ENCODE results near the gene POLL.

POLL gene

GRCh38 chr10:101577121-101577871, 10.8 kb downstream of the POLL start:
- Histone ChIP-seq H3K79me1 (replicated peaks; ENCODE audit: low read length, poor library complexity, severe bottlenecking) (no peaks in the 10 kb centered on the region), H3K4me3 (ENCODE audit: insufficient read depth in 1 of 2, low read depth in 1 of 2, low read length in 2 of 2) (no peak overlapping the region), H2BK15ac (ENCODE audit: low read depth, poor library complexity, severe bottlenecking) (no peak overlapping the region), H3K9ac (ENCODE audit: low read length) (no peak overlapping the region), H3K4me1 (ENCODE audit: control insufficient read depth, insufficient read depth, low read depth, low read length) (no peaks in the 10 kb centered on the region), H4K8ac (ENCODE audit: low read length) (no peak overlapping the region), H2AFZ (ENCODE audit: low read depth, low read length) (no peak overlapping the region), H2BK12ac (ENCODE audit: low read length in 2 of 2) (no peak overlapping the region), H3K4me2 (ENCODE audit: low read length, poor library complexity, severe bottlenecking) (no peak overlapping the region), H3K18ac (ENCODE audit: low read depth in 1 of 2, low read length in 2 of 2) (no peak overlapping the region), H3K27ac (ENCODE audit: low read length, poor library complexity, severe bottlenecking) (no peak overlapping the region), H2BK120ac (ENCODE audit: low read depth, low read length) (no peak overlapping the region), H3K27me3 (ENCODE audit: control insufficient read depth in 1 of 2, insufficient read depth in 1 of 2, low read length in 2 of 2) (no peaks in the 10 kb centered on the region), H2AK5ac (ENCODE audit: low read length, severe bottlenecking) (no peak overlapping the region), H3K14ac (ENCODE audit: low read length in 2 of 2) (no peak overlapping the region), H4K91ac (ENCODE audit: low read length) (no peak overlapping the region), H3K4ac (ENCODE audit: low read depth in 1 of 2, low read length in 2 of 2) (no peak overlapping the region), H3K36me3 (ENCODE audit: control insufficient read depth in 1 of 2, insufficient read depth in 2 of 2, low read depth in 1 of 2, low read length in 2 of 2) (peaks cover 40 to 47% of the 10 kb centered on the region in 2 experiments), H3K23ac (ENCODE audit: low read length in 2 of 2) (no peak overlapping the region), H2BK5ac (ENCODE audit: low read depth, low read length, poor library complexity, severe bottlenecking) (no peak overlapping the region), H3K9me3 (ENCODE audit: control insufficient read depth, low read length) (peaks cover 6% of the 10 kb centered on the region)
- DNase-seq, result no peak
- 94% methylated on average over 7 of the region's 7 CpGs for WGBS

GRCh38 chr10:101576211-101576863, 11.7 kb downstream of the POLL start:
- H3K9ac ChIP-seq (ENCODE audit: low read length), result no peak overlapping the region
- H3K79me1 ChIP-seq (replicated peaks; ENCODE audit: low read length, poor library complexity, severe bottlenecking), result no peaks in the 10 kb centered on the region
- peak overlapping the region in 1 of 2 experiments; percentile 11 for H3K14ac ChIP-seq (ENCODE audit: low read length in 2 of 2)
- peaks cover 34 to 47% of the 10 kb centered on the region in 2 experiments for H3K36me3 ChIP-seq (ENCODE audit: control insufficient read depth in 1 of 2, insufficient read depth in 2 of 2, low read depth in 1 of 2, low read length in 2 of 2)
- no peak overlapping the region for H3K27ac ChIP-seq (ENCODE audit: low read length, poor library complexity, severe bottlenecking)
- H2BK5ac ChIP-seq (ENCODE audit: low read depth, low read length, poor library complexity, severe bottlenecking), result no peak overlapping the region
- H3K4me3 ChIP-seq (ENCODE audit: insufficient read depth in 1 of 2, low read depth in 1 of 2, low read length in 2 of 2), result no peak overlapping the region
- peak overlapping the region in 1 of 2 experiments; percentile 34 for H2BK12ac ChIP-seq (ENCODE audit: low read length in 2 of 2)
- no peak overlapping the region for H4K91ac ChIP-seq (ENCODE audit: low read length)
- H2BK120ac ChIP-seq (ENCODE audit: low read depth, low read length), result no peak overlapping the region
- H2BK15ac ChIP-seq (ENCODE audit: low read depth, poor library complexity, severe bottlenecking), result no peak overlapping the region
- H3K9me3 ChIP-seq (ENCODE audit: control insufficient read depth, low read length), result peaks cover 6% of the 10 kb centered on the region
- DNase-seq, result peak; percentile 33
- H3K23ac ChIP-seq (ENCODE audit: low read length in 2 of 2), result no peak overlapping the region
- H3K4ac ChIP-seq (ENCODE audit: low read depth in 1 of 2, low read length in 2 of 2), result no peak overlapping the region
- H4K8ac ChIP-seq (ENCODE audit: low read length), result no peak overlapping the region
- WGBS, result 80% methylated on average over 5 of the region's 7 CpGs
- H2AK5ac ChIP-seq (ENCODE audit: low read length, severe bottlenecking), result no peak overlapping the region
- no peaks in the 10 kb centered on the region for H3K4me1 ChIP-seq (ENCODE audit: control insufficient read depth, insufficient read depth, low read depth, low read length)
- H3K4me2 ChIP-seq (ENCODE audit: low read length, poor library complexity, severe bottlenecking), result no peak overlapping the region
- no peak overlapping the region for H3K18ac ChIP-seq (ENCODE audit: low read depth in 1 of 2, low read length in 2 of 2)
- H2AFZ ChIP-seq (ENCODE audit: low read depth, low read length), result no peak overlapping the region
- peaks cover 0 to 3% of the 10 kb centered on the region in 2 experiments for H3K27me3 ChIP-seq (ENCODE audit: control insufficient read depth in 1 of 2, insufficient read depth in 1 of 2, low read length in 2 of 2)

DNA sequence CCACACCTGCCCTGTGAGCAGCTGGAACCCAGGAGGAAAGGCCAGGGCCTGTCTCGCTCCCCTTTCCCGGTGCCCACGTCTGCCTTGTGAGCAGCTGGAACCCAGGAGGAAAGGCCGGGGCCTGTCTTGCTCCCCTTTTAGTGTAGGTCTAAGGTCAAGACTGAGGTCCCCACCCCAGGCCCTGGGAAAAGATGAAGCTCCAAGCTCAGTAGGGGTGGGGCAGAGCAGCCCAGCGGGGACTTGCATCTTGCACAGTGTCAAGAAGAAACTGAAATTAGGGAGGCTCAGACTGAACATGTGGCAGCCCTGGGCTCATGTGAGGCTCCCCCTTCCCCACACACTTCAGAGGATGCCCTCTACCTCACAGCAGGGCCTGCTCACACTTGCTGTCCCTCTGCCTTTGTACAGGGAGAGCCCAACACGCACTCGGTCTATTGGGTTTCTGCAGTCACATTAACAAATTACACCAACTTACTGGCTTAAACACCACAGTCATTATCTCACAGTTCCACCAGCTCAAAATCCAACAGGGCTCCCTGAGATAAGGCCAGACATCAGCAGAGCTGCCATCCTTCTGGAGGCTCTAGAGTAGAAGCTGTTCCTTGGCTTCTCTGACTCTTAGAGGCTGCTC, 12.4 kb downstream of the POLL start:
- H3K18ac ChIP-seq (ENCODE audit: low read depth in 1 of 2, low read length in 2 of 2), result no peak overlapping the region

DNA sequence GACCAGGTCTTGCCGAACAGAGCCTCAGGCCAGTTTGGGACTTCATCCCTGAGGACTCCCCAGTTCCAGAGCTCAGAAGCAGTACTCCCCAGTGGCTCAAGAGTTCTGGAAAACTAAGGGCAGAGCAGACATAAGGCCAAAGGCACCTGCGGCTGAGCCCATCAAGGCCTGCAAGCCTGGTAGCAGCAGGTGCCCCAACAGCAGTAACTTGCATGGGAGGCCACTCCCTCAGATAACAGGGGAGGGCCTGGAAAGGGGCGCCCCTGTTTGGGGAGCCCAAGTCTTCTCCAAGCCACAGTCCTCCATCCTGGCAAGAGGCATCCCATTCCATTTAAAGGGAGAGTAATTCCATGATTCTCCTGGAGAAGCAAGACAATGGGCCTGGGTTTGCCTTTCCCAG, 13.0 kb downstream of the POLL start:
- Histone ChIP-seq H3K4ac (ENCODE audit: low read depth in 1 of 2, low read length in 2 of 2) (no peak overlapping the region), H3K23ac (ENCODE audit: low read length in 2 of 2) (no peak overlapping the region), H3K4me1 (ENCODE audit: control insufficient read depth, insufficient read depth, low read depth, low read length) (peaks cover 10% of the 10 kb centered on the region), H4K8ac (ENCODE audit: low read length) (no peak overlapping the region), H3K9me3 (ENCODE audit: control insufficient read depth, low read length) (peaks cover 6% of the 10 kb centered on the region), H2BK120ac (ENCODE audit: low read depth, low read length) (no peak overlapping the region), H3K4me3 (ENCODE audit: insufficient read depth in 1 of 2, low read depth in 1 of 2, low read length in 2 of 2) (no peak overlapping the region), H3K18ac (ENCODE audit: low read depth in 1 of 2, low read length in 2 of 2) (no peak overlapping the region), H2AFZ (ENCODE audit: low read depth, low read length) (no peak overlapping the region), H3K27ac (ENCODE audit: low read length, poor library complexity, severe bottlenecking) (no peak overlapping the region), H2BK5ac (ENCODE audit: low read depth, low read length, poor library complexity, severe bottlenecking) (no peak overlapping the region), H4K91ac (ENCODE audit: low read length) (no peak overlapping the region), H3K14ac (ENCODE audit: low read length in 2 of 2) (no peak overlapping the region), H3K9ac (ENCODE audit: low read length) (no peak overlapping the region), H2BK15ac (ENCODE audit: low read depth, poor library complexity, severe bottlenecking) (no peak overlapping the region), H3K36me3 (ENCODE audit: control insufficient read depth in 1 of 2, insufficient read depth in 2 of 2, low read depth in 1 of 2, low read length in 2 of 2) (peaks cover 22 to 34% of the 10 kb centered on the region in 2 experiments), H3K79me1 (replicated peaks; ENCODE audit: low read length, poor library complexity, severe bottlenecking) (no peaks in the 10 kb centered on the region), H2AK5ac (ENCODE audit: low read length, severe bottlenecking) (no peak overlapping the region), H3K4me2 (ENCODE audit: low read length, poor library complexity, severe bottlenecking) (no peak overlapping the region), H3K27me3 (ENCODE audit: control insufficient read depth in 1 of 2, insufficient read depth in 1 of 2, low read length in 2 of 2) (peaks cover 3 to 9% of the 10 kb centered on the region in 2 experiments), H2BK12ac (ENCODE audit: low read length in 2 of 2) (no peak overlapping the region)
- no peak for DNase-seq
- WGBS, result 92% methylated on average over 3 of the region's 3 CpGs

More for the DNA sequence above, 12.4 kb downstream of the POLL start:
- WGBS, result 95% methylated on average over 7 of the region's 7 CpGs
- Histone ChIP-seq H3K36me3 (ENCODE audit: control insufficient read depth in 1 of 2, insufficient read depth in 2 of 2, low read depth in 1 of 2, low read length in 2 of 2) (peaks cover 28 to 41% of the 10 kb centered on the region in 2 experiments), H2BK15ac (ENCODE audit: low read depth, poor library complexity, severe bottlenecking) (no peak overlapping the region), H3K9ac (ENCODE audit: low read length) (no peak overlapping the region), H3K9me3 (ENCODE audit: control insufficient read depth, low read length) (peaks cover 6% of the 10 kb centered on the region), H3K4me1 (ENCODE audit: control insufficient read depth, insufficient read depth, low read depth, low read length) (peaks cover 5% of the 10 kb centered on the region), H3K79me1 (replicated peaks; ENCODE audit: low read length, poor library complexity, severe bottlenecking) (no peaks in the 10 kb centered on the region), H2AK5ac (ENCODE audit: low read length, severe bottlenecking) (no peak overlapping the region), H4K8ac (ENCODE audit: low read length) (no peak overlapping the region), H2AFZ (ENCODE audit: low read depth, low read length) (no peak overlapping the region), H4K91ac (ENCODE audit: low read length) (no peak overlapping the region), H3K27ac (ENCODE audit: low read length, poor library complexity, severe bottlenecking) (no peak overlapping the region), H3K27me3 (ENCODE audit: control insufficient read depth in 1 of 2, insufficient read depth in 1 of 2, low read length in 2 of 2) (peaks cover 3 to 9% of the 10 kb centered on the region in 2 experiments), H3K4ac (ENCODE audit: low read depth in 1 of 2, low read length in 2 of 2) (no peak overlapping the region), H2BK12ac (ENCODE audit: low read length in 2 of 2) (no peak overlapping the region), H2BK5ac (ENCODE audit: low read depth, low read length, poor library complexity, severe bottlenecking) (no peak overlapping the region), H3K4me2 (ENCODE audit: low read length, poor library complexity, severe bottlenecking) (no peak overlapping the region), H2BK120ac (ENCODE audit: low read depth, low read length) (no peak overlapping the region), H3K14ac (ENCODE audit: low read length in 2 of 2) (no peak overlapping the region), H3K23ac (ENCODE audit: low read length in 2 of 2) (no peak overlapping the region), H3K4me3 (ENCODE audit: insufficient read depth in 1 of 2, low read depth in 1 of 2, low read length in 2 of 2) (no peak overlapping the region)
- DNase-seq, result no peak

Data from mesenchymal stem cell (in vitro differentiated cells and primary cell).